Measurements from ENCODE around the gene BCL7A.

BCL7A gene

DNA sequence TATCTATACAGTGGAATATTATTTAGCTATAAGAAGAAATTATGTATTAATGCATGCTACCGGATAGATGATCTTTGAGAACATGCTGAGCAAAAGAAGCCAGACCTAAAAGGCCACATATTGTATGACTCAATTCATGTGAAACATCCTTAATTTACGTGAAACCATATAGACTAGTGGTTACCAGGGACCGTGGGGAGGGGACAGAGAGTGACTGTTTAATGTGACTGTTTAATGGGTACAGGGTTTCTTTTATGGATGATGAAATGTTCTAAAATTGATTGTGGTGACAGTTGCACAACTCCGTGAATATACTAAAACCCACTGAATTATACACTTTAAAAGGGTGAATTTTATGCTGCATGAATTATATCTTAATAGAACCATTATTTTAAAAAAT is 8.5 kb upstream of the BCL7A start:
- H3K36me3 ChIP-seq (ENCODE audit: low read length), result peaks cover 3% of the 10 kb centered on the region; the same call in 1 of the 2 replicates
- no peaks in the 10 kb centered on the region for H3K27me3 ChIP-seq (ENCODE audit: low read length)
- peaks cover 30% of the 10 kb centered on the region for H3K79me2 ChIP-seq (ENCODE audit: insufficient read depth, low read length)
- no peaks in the 10 kb centered on the region for H3K9me2 ChIP-seq (replicated peaks; ENCODE audit: insufficient read depth, low read length)
- H4K20me1 ChIP-seq (ENCODE audit: low read depth, low read length), result no peaks in the 10 kb centered on the region
- peak overlapping the region; percentile 36 for H3K4me3 ChIP-seq (ENCODE audit: insufficient read depth, low read length, poor library complexity, severe bottlenecking)
- H3K9me3 ChIP-seq (ENCODE audit: insufficient read depth, low read length), result peaks cover 7% of the 10 kb centered on the region; the same call in 1 of the 2 replicates
- peak overlapping the region; percentile 100 for H3K27ac ChIP-seq (ENCODE audit: low read depth, low read length)
- no peak overlapping the region for H2AFZ ChIP-seq (ENCODE audit: low read depth, low read length, severe bottlenecking)
- H3K4me2 ChIP-seq (ENCODE audit: low read depth, low read length, poor library complexity, severe bottlenecking), result peak overlapping the region; percentile 68
- peaks cover 72% of the 10 kb centered on the region for H3F3A ChIP-seq (ENCODE audit: insufficient read depth)
- H3K9ac ChIP-seq (ENCODE audit: low read length), result peak overlapping the region; percentile 62
- TF ChIP-seq CTCF (IDR thresholded peaks at IDR 0.05; ENCODE audit: insufficient read depth, low read length, poor library complexity, severe bottlenecking), result no peak
- no peak for TF ChIP-seq EZH2phosphoT487 (conservative IDR thresholded peaks at IDR 0.05; ENCODE audit: low read length)

GRCh38 chr12:122013791-122014590 is 7.7 kb upstream of the BCL7A start:
- peaks cover 16% of the 10 kb centered on the region; the same call in 1 of the 2 replicates for H3K9me3 ChIP-seq (ENCODE audit: insufficient read depth, low read length)
- peak overlapping the region; percentile 100 for H3K27ac ChIP-seq (ENCODE audit: low read depth, low read length)
- H3K27me3 ChIP-seq (ENCODE audit: low read length), result no peaks in the 10 kb centered on the region
- H3F3A ChIP-seq (ENCODE audit: insufficient read depth), result peaks cover 73% of the 10 kb centered on the region
- H3K9ac ChIP-seq (ENCODE audit: low read length), result peak overlapping the region; percentile 62
- TF ChIP-seq EZH2phosphoT487 (conservative IDR thresholded peaks at IDR 0.05; ENCODE audit: low read length) (no peak), CTCF (IDR thresholded peaks at IDR 0.05; ENCODE audit: insufficient read depth, low read length, poor library complexity, severe bottlenecking) (no peak)
- no peaks in the 10 kb centered on the region for H3K9me2 ChIP-seq (replicated peaks; ENCODE audit: insufficient read depth, low read length)
- no peaks in the 10 kb centered on the region for H4K20me1 ChIP-seq (ENCODE audit: low read depth, low read length)
- H3K79me2 ChIP-seq (ENCODE audit: insufficient read depth, low read length), result peaks cover 39% of the 10 kb centered on the region
- H3K4me3 ChIP-seq (ENCODE audit: insufficient read depth, low read length, poor library complexity, severe bottlenecking), result peak overlapping the region; percentile 36
- H2AFZ ChIP-seq (ENCODE audit: low read depth, low read length, severe bottlenecking), result no peak overlapping the region
- peak overlapping the region; percentile 68 for H3K4me2 ChIP-seq (ENCODE audit: low read depth, low read length, poor library complexity, severe bottlenecking)
- peaks cover 9% of the 10 kb centered on the region; the same call in 1 of the 2 replicates for H3K36me3 ChIP-seq (ENCODE audit: low read length)

DNA sequence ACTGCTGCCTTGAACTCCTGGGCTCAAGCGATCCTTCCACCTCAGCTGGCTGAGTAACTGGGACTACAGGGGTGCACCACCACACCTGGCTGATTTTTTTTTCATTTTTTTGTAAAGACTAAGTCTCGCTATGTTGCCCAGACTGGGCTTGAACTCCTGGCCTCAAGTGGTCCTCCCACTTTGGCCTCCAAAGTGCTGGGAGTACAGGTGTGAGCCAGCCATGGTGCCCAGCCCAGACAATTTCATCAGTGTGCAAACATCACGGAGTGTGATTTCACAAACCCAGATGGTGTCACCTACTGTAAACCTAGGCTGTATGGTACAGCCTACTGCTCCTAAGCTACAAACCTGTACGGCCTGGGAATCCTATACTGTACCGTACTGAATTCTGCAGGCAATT is 6.9 kb upstream of the BCL7A start:
- H3K36me3 ChIP-seq (ENCODE audit: low read length), result peaks cover 12% of the 10 kb centered on the region
- peak overlapping the region; percentile 68 for H3K4me2 ChIP-seq (ENCODE audit: low read depth, low read length, poor library complexity, severe bottlenecking)
- peaks cover 77% of the 10 kb centered on the region for H3F3A ChIP-seq (ENCODE audit: insufficient read depth)
- no peak for TF ChIP-seq CTCF (IDR thresholded peaks at IDR 0.05; ENCODE audit: insufficient read depth, low read length, poor library complexity, severe bottlenecking)
- no peak for TF ChIP-seq EZH2phosphoT487 (conservative IDR thresholded peaks at IDR 0.05; ENCODE audit: low read length)
- H3K27ac ChIP-seq (ENCODE audit: low read depth, low read length), result peak overlapping the region; percentile 100
- no peak overlapping the region for H3K4me3 ChIP-seq (ENCODE audit: insufficient read depth, low read length, poor library complexity, severe bottlenecking)
- no peaks in the 10 kb centered on the region for H4K20me1 ChIP-seq (ENCODE audit: low read depth, low read length)
- H3K9ac ChIP-seq (ENCODE audit: low read length), result peak overlapping the region; percentile 62
- H3K9me2 ChIP-seq (replicated peaks; ENCODE audit: insufficient read depth, low read length), result no peaks in the 10 kb centered on the region
- peaks cover 46% of the 10 kb centered on the region for H3K79me2 ChIP-seq (ENCODE audit: insufficient read depth, low read length)
- no peak overlapping the region for H2AFZ ChIP-seq (ENCODE audit: low read depth, low read length, severe bottlenecking)
- peaks cover 23% of the 10 kb centered on the region; the same call in 1 of the 2 replicates for H3K9me3 ChIP-seq (ENCODE audit: insufficient read depth, low read length)
- no peaks in the 10 kb centered on the region for H3K27me3 ChIP-seq (ENCODE audit: low read length)

Measured in SU-DHL-6 (cell line).